GM12872 (cell line): ENCODE results near the gene BORCS5.

Source experiments
- CTCF ChIP-seq: IDR thresholded peaks from 3 replicates; pipeline ENCODE4 v1.5.1; 2011; ENCODE audit warnings: low read depth, mild to moderate bottlenecking, low read length, moderate library complexity; ENCODE audit not compliant: insufficient read depth

Gene BORCS5

GRCh38 chr12:12364787-12365445 is 8.0 kb downstream of the BORCS5 start:
- no peak for TF ChIP-seq CTCF

- TF ChIP-seq CTCF, result no peak
Observed at GRCh38 chr12:12365446-12365802, 8.5 kb downstream of the BORCS5 start.

- TF ChIP-seq CTCF, result no peak
Observed at GRCh38 chr12:12365931-12366431, 9.1 kb downstream of the BORCS5 start.

- no peak for TF ChIP-seq CTCF
Observed at GRCh38 chr12:12366701-12367481, 10.0 kb downstream of the BORCS5 start.

GRCh38 chr12:12367482-12367998 is 10.7 kb downstream of the BORCS5 start:
- TF ChIP-seq CTCF, result no peak

GRCh38 chr12:12372946-12373722 is 16.3 kb downstream of the BORCS5 start:
- TF ChIP-seq CTCF, result no peak
